Stimulated activated effector memory CD8-positive, alpha-beta T cell treated with anti-CD3 and anti-CD28 coated beads, Interleukin-12 subunit alpha, Interleukin-12 subunit beta, amount 100 ng/mL, for 72 hours (primary cell): Measurements from ENCODE around the gene TAS2R41.
"Not testable (repeated sequence)": the region's sequence is repeated elsewhere in the genome, so short reads cannot be mapped to it uniquely, and the experiment has no call there.

Experiments
- ATAC-seq: fragments of 150-1000 bp; cut with Tn5 transposase; 2 replicates; pipeline ENCODE4 v1.10.0; 2021
- DNase-seq, 2 donors: peaks; one replicate each; pipeline ENCODE4 v3.0.0; 2021 to 2022; ENCODE audit warnings: low spot score in 2 of 2
- H3K27ac Mint-ChIP-seq: one replicate; pipeline ENCODE4 v1.8.0; 2022; ENCODE audit warnings: mild to moderate bottlenecking, mixed read lengths
- H3K36me3 Mint-ChIP-seq: one replicate; pipeline ENCODE4 v1.8.0; 2022; ENCODE audit warnings: mild to moderate bottlenecking, mixed read lengths
- H3K4me1 Mint-ChIP-seq: one replicate; pipeline ENCODE4 v1.8.0; 2022; ENCODE audit warnings: mixed read lengths
- H3K4me3 Mint-ChIP-seq: one replicate; pipeline ENCODE4 v1.8.0; 2022; ENCODE audit warnings: mild to moderate bottlenecking, mixed read lengths
- H3K9me3 Mint-ChIP-seq: one replicate; pipeline ENCODE4 v1.8.0; 2022; ENCODE audit warnings: mixed read lengths

Gene TAS2R41

DNA sequence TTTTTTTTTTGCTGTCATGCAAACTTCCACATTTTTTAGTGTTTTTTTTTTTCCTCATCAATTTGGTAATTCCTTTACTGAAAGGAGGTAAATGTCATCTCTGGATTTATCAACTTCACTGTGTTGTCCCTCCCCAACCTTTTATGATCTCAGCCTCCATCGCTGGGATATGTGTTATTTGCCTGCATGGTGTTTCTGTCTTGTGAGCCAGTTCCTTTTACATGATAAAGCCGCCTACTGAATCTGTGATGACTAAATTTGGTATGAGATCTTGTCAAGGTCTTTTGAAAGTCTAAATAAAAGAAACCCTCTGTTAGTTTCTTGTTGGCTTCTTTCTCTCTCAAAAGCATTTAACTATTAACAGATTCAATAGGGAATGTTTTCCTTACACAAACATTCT is 39.3 kb downstream of the TAS2R41 start:
- Mint-ChIP-seq H3K36me3 (no peaks in the 10 kb centered on the region), H3K4me3 (no peak overlapping the region), H3K27ac (no peak overlapping the region), H3K4me1 (no peaks in the 10 kb centered on the region), H3K9me3 (no peaks in the 10 kb centered on the region)
- DNase-seq (no peak), ATAC-seq (no peak)

DNA sequence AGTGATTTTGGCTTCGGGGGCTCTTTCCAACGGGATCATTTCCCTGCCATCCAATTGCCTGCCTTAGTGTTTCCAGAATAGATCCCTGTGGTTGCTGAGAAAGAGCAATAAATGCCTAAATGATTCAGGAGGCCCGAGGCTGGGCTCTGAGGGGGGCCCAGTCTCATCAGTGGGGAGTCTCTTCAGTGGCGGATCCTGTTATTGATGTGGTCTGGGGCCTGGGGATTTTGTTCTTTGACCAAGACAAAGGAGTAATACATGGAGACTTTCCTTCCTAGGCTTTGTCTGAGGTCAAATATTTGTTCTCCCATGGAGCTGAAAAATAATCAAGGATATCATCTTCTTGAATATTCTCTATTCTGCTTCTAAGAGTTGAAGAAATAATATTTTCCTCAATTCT is 40.8 kb downstream of the TAS2R41 start:
- Mint-ChIP-seq H3K9me3 (no peaks in the 10 kb centered on the region), H3K4me1 (no peaks in the 10 kb centered on the region), H3K4me3 (no peak overlapping the region), H3K36me3 (no peaks in the 10 kb centered on the region), H3K27ac (no peak overlapping the region)
- no peak for DNase-seq
- no peak for ATAC-seq

DNA sequence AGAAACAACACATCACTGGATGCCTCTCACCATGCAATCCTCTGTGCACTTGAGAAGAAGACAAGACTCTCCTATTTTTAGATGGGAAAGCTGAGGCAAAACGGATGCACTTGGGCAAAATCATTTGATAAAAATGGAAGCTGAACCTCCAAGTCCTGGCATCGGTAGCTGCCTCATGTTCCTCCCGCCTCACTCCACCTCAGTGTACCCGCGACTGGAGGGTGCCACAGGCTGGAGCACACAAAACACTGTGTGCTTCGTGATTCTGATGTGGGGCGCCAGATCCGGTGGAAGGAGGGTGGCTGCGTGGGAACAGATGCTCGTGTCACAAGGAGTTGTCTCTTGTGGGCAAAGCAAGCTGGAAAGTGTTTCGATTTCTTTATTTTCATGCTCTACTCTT is 41.3 kb downstream of the TAS2R41 start:
- H3K36me3 Mint-ChIP-seq = no peaks in the 10 kb centered on the region
- DNase-seq (no peak), ATAC-seq (no peak)
- H3K27ac Mint-ChIP-seq = no peak overlapping the region
- H3K9me3 Mint-ChIP-seq = no peaks in the 10 kb centered on the region
- H3K4me3 Mint-ChIP-seq = no peak overlapping the region
- no peaks in the 10 kb centered on the region for H3K4me1 Mint-ChIP-seq

DNA sequence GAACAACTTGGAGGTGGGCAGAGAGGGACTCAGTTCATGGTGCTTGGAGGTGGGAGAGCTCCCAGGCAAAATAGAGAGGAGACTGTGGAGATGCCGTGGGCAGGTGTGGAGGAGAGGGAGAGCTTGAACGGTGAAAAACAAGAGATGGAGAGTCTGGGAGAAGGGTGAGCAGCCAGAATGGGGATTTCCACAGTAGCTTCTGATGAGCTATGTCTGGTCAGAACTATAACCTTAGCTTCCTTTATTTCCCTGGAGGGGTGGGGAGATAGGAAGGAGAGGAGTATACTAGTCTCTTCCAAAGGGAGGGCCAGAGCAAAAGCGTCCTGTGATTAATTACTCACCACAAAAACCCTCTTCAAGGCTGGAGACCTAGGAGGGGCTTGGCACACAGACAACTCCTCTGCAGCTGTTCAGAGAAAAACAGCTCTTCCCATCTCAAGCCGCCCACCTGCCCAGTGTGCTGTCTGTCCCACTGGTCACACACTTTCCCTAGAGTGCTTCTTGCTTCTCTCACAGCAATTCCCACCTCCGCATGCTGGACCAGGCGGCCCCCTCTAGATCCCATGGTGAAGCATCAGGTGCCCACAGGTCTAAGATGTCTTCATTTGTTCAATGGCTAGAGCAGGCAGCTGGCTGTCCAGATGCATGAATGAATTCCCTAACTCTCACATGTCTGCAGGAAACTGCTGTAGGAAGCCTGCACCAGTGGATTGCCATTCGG is 41.9 kb downstream of the TAS2R41 start:
- Mint-ChIP-seq H3K27ac (no peak overlapping the region), H3K4me1 (no peaks in the 10 kb centered on the region), H3K9me3 (no peaks in the 10 kb centered on the region), H3K36me3 (no peaks in the 10 kb centered on the region), H3K4me3 (no peak overlapping the region)
- ATAC-seq = no peak
- no peak for DNase-seq

DNA sequence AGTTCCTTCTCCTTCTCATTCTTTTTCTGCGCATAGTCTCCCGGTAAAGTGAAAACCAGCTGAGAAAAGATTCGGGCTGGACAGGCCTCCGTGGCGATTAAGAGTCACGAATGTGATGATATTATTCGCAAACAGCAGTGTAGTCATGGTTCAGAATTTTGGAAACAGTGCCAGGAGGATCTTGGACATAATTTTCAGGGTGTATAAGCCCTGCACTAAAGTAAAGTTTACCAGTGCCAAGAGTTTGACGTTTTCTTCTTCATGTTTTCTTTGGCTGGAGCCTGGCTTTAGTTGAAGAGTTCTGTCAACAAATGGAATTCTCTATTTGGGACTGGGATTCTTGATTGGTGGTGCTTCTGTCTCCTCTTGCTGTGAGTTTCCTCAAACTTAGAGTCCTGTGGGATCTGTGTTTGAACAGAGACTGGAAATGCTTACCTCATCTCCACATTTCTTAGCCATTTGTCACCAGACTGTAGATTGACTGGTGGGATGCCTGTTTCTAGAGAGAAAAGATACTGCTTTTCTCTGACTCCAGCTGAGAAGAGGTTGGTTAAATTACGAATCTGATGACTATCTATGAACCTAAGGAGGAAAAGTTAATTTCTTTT is 44.7 kb downstream of the TAS2R41 start:
- H3K27ac Mint-ChIP-seq, H3K36me3 Mint-ChIP-seq, H3K9me3 Mint-ChIP-seq, H3K4me3 Mint-ChIP-seq, H3K4me1 Mint-ChIP-seq, DNase-seq, ATAC-seq: not testable (repeated sequence)
